Pancreas (tissue), 10 donors: ENCODE data around the gene NTNG2. TPM values are rescaled to one million over a fixed set of nuclear protein-coding genes. Genes with fewer than 3 reads are reported as not detected.

Experiments
- ATAC-seq, 4 donors: fragments of 200-7000 bp; cut with Tn5 transposase; one replicate each; pipeline versions ENCODE4 v1.8.0 to v1.9.1; 2020; ENCODE audit warnings: mild to moderate bottlenecking in 4 of 4, moderate library complexity in 4 of 4
- DNase-seq, 6 donors: peaks; one replicate each; pipeline ENCODE4 v3.0.0-alpha.2; 2020
- FAIRE-seq: peaks from 2 replicates; lab custom pipeline; 2012; peaks lifted over from hg19 to GRCh38; lab: Jason Lieb, UNC
- H3K27ac ChIP-seq, 4 donors: fragments of 200-600 bp; sonication (generic); 1 replicate in 3 of 4; 2 replicates in 1 of 4; pipeline versions ENCODE4 v1.5.0 to v1.8.0; 2020
- H3K27me3 ChIP-seq, 4 donors: fragments of 200-600 bp; one replicate each; pipeline ENCODE4 v1.8.0; 2021
- H3K36me3 ChIP-seq, 3 donors: fragments of 200-600 bp; sonication (generic) in 1 of 3; one replicate each; pipeline versions ENCODE4 v1.5.0 to v1.8.0; 2020 to 2021
- H3K4me1 ChIP-seq, 3 donors: fragments of 200-600 bp; one replicate each; pipeline ENCODE4 v1.8.0; 2021
- H3K4me3 ChIP-seq, 4 donors: fragments of 200-600 bp; sonication (generic) in 2 of 4; one replicate each; pipeline versions ENCODE4 v1.5.0 to v1.8.0; 2020 to 2021
- H3K9me3 ChIP-seq, 4 donors: fragments of 200-600 bp; one replicate each; pipeline ENCODE4 v1.8.0; 2021
- WGBS, 2 donors: extraction: QIAGEN DNeasy Blood & Tissue Kit; methylation state at CpG; one replicate each; pipeline ENCODE4 v1.1.7; 2013; 5-methylcytosine and 5-hydroxymethylcytosine counted together
- intact Hi-C, 3 donors: fragments of 100-400 bp; cut with DNase I; formaldehyde crosslinking; loops; one replicate each; pipeline versions ENCODE4 v1.11.1 to v1.14.2; 2022
- polyA plus RNA-seq, 2 donors: library from polyadenylated mRNA; stranded (reverse); fragments of 200-250 nt; gene quantifications; one replicate each; pipeline ENCODE4 v1.2.3, GENCODE V29; 2013
- total RNA-seq, 6 donors: library from RNA; stranded (reverse); fragmentation: NEBNext Ultra II Directional in 4 of 6; extraction: Animal tissue kit (Norgen Biotek cat#: 25700) in 4 of 6; gene quantifications; one replicate each; pipeline versions ENCODE4 v1.2.1 to v1.2.4, GENCODE V29; 2021 to 2023
- TF ChIP-seq, protein P1 (sequence below), 4 donors: fragments of 200-600 bp; sonication (generic) in 3 of 4; IDR thresholded peaks; one replicate each; pipeline versions ENCODE4 v1.5.0 to v1.8.0; 2021; ENCODE audit warnings: antibody characterized with exemption in 4 of 4
- donor health status: healthy with polysubstance abuse.
- donor health status: DM: no; HTN: no; CAD: no; lungs with moderate emphysema.
- donor health status: DM: no; HTN: no; CAD: no.
- donor health status: control.
- donor health status: control.
- donor health status: Bipolar disorder and iron deficiency.
- donor health status: DM: yes; HTN: yes; CAD: no.
- donor health status: DM: no; HTN: no; CAD: no.
- donor health status: DM: no; HTN: no; CAD: no.
- donor health status: DM: yes; HTN: yes; CAD: no.

NTNG2 gene
- total and polyA plus RNA-seq, 8 donors = 1.0 to 6.4 (median 2.4) TPM

DNA sequence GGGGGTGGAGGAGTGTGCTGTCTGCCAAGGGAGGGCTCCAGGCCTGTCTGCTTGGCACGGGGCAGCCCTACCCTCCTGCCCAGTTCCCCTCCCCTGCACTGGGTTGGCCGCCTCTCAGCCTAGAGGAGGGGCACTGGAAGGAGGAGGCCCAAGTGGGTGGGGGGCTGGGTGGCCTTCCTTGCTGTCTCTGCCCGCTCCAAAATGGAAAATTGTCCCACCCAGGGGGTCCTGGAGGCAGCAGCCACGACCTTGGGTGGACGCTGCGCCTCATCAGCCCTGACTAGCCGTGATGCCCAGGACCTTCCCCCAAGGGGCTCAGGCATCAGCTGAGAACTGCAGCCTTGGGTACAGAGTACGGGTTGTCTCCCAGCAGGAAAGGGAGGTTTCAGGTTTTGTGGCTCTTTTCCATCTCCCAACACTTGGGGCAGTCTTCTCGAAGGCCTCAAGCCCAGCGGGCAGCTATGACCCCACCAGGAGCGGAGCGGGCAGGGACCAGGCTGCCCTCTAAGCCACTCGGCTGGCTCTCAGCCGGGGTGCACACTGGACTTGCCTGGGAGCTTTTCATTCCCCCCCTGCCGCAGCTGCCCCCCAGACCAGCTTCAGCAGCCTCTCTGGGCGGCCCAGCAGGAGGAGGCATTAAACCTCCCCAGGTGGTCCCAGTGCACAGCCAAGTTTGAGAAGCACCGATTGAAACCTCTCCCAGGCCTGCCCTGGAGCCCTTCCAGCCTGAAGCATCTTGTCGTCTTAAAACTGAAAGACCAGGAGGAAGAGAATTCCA lies 20.6 kb downstream of the NTNG2 start:
- DNase-seq (no peak), FAIRE-seq (no peak), ATAC-seq (peak in 3 of 4 donors; percentile 21 to 40 (median 30))
- intact Hi-C loops = no loop called here
- Histone ChIP-seq H3K36me3 (no peaks in the 10 kb centered on the region), H3K9me3 (no peaks in the 10 kb centered on the region), H3K27ac (no peak overlapping the region), H3K4me3 (no peak overlapping the region), H3K27me3 (peaks cover 0 to 7% (median 0%) of the 10 kb centered on the region in 4 donors), H3K4me1 (no peaks in the 10 kb centered on the region)
- 45 to 52% methylated on average over 17 to 18 of the region's 18 CpGs for whole genome bisulfite sequencing, 2 donors
- TF ChIP-seq, protein P1, sequence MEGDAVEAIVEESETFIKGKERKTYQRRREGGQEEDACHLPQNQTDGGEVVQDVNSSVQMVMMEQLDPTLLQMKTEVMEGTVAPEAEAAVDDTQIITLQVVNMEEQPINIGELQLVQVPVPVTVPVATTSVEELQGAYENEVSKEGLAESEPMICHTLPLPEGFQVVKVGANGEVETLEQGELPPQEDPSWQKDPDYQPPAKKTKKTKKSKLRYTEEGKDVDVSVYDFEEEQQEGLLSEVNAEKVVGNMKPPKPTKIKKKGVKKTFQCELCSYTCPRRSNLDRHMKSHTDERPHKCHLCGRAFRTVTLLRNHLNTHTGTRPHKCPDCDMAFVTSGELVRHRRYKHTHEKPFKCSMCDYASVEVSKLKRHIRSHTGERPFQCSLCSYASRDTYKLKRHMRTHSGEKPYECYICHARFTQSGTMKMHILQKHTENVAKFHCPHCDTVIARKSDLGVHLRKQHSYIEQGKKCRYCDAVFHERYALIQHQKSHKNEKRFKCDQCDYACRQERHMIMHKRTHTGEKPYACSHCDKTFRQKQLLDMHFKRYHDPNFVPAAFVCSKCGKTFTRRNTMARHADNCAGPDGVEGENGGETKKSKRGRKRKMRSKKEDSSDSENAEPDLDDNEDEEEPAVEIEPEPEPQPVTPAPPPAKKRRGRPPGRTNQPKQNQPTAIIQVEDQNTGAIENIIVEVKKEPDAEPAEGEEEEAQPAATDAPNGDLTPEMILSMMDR (IDR thresholded peaks at IDR 0.05) = no peak

- no peak overlapping the region for H3K4me3 ChIP-seq
- no peaks in the 10 kb centered on the region for H3K36me3 ChIP-seq
- H3K9me3 ChIP-seq = no peaks in the 10 kb centered on the region
- no peaks in the 10 kb centered on the region for H3K4me1 ChIP-seq
- TF ChIP-seq, protein P1 (IDR thresholded peaks at IDR 0.05) = no peak
- FAIRE-seq (no peak), ATAC-seq (peak in 2 of 4 donors; percentile 37 to 51), DNase-seq (no peak)
- 38 to 42% methylated on average over 9 of the region's 9 CpGs for WGBS, 2 donors
- H3K27ac ChIP-seq = no peak overlapping the region
- intact Hi-C loops = no loop called here
- peaks cover 0 to 7% (median 0%) of the 10 kb centered on the region in 4 donors for H3K27me3 ChIP-seq
Observed at GRCh38 chr9:132183134-132183533, 21.3 kb downstream of the NTNG2 start.

DNA sequence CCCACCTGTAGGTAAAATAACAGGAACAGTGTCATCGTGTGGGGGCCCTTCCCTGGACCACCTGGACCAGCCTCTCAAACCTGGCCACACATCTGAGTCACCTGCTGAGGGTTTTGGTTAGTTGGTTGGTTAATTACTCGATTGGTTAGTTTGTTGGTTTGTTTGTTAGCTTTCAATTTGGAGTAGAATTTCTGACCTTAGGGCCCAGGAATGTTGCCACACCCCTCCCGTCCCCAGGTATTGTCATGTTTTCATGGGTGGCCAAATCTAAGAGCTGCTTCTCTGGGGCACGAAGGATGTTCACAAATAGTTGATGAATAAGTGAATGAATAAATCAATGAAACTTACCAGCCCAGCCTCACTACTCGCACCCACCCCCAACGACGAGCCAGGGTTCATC lies 21.9 kb downstream of the NTNG2 start:
- peaks cover 0 to 7% (median 0%) of the 10 kb centered on the region in 4 donors for H3K27me3 ChIP-seq
- no peaks in the 10 kb centered on the region for H3K9me3 ChIP-seq
- no peaks in the 10 kb centered on the region for H3K36me3 ChIP-seq
- DNase-seq (no peak), FAIRE-seq (no peak), ATAC-seq (no peak)
- TF ChIP-seq, protein P1 (IDR thresholded peaks at IDR 0.05) = no peak
- no peak overlapping the region for H3K27ac ChIP-seq
- intact Hi-C loops = no loop called here
- no peaks in the 10 kb centered on the region for H3K4me1 ChIP-seq
- H3K4me3 ChIP-seq = no peak overlapping the region
- 26 to 40% methylated on average over 7 of the region's 7 CpGs for WGBS, 2 donors

DNA sequence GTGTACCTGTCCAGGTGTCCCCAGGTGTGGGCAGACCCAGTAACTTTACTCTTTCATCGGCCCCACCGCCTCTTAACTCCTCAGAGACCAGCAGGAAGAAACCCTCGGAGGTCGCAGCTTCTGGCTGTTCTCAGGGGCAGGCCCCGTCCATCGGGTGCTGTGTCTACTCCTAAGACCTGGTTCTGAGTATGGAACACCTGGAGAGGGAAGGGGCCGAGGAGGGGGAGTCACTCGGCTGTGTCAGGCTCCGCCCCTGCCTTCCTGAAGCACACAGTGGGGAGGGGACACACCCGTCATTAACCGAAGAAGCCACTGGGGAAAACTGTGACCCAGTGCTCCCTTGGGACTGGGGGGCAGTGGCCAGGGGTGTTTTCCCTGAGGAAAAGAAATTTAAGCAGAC lies 22.3 kb downstream of the NTNG2 start:
- no peak overlapping the region for H3K27ac ChIP-seq
- FAIRE-seq (no peak), ATAC-seq (no peak), DNase-seq (no peak)
- 53 to 55% methylated on average over 11 of the region's 11 CpGs for WGBS, 2 donors
- TF ChIP-seq, protein P1 (IDR thresholded peaks at IDR 0.05) = no peak
- H3K27me3 ChIP-seq = peaks cover 0 to 7% (median 0%) of the 10 kb centered on the region in 4 donors
- no peaks in the 10 kb centered on the region for H3K4me1 ChIP-seq
- no peaks in the 10 kb centered on the region for H3K9me3 ChIP-seq
- intact Hi-C loops = no loop called here
- H3K36me3 ChIP-seq = no peaks in the 10 kb centered on the region
- H3K4me3 ChIP-seq = no peak overlapping the region
